Left lung (tissue), 10 donors: ENCODE measurements around the gene CWC27. TPM values are rescaled to one million over a fixed set of nuclear protein-coding genes. Genes with fewer than 3 reads are reported as not detected.

Experiments used
- ATAC-seq: fragments of 200-7000 bp; cut with Tn5 transposase; one replicate; pipeline ENCODE4 v1.9.1; 2020; ENCODE audit warnings: moderate library complexity
- DNase-seq, 4 donors: peaks; one replicate each; pipeline ENCODE4 v3.0.0-alpha.2; 2013 to 2020
- H3K27ac ChIP-seq, 2 donors: fragments of 200-600 bp; sonication (generic) in 1 of 2; one replicate each; pipeline versions ENCODE4 v1.5.0 to v1.8.0; 2020 to 2021
- H3K27me3 ChIP-seq, 2 donors: fragments of 200-600 bp; sonication (generic) in 1 of 2; one replicate each; pipeline versions ENCODE4 v1.5.0 to v1.8.0; 2020 to 2021
- H3K36me3 ChIP-seq, 2 donors: fragments of 200-600 bp; sonication (generic) in 1 of 2; one replicate each; pipeline versions ENCODE4 v1.5.0 to v1.8.0; 2020 to 2021
- H3K4me1 ChIP-seq, 2 donors: fragments of 200-600 bp; one replicate each; pipeline ENCODE4 v1.8.0; 2021
- H3K4me3 ChIP-seq, 2 donors: fragments of 200-600 bp; sonication (generic) in 1 of 2; one replicate each; pipeline versions ENCODE4 v1.5.0 to v1.8.0; 2020 to 2021; ENCODE audit warnings: mild to moderate bottlenecking in 1 of 2
- H3K9me3 ChIP-seq, 2 donors: fragments of 200-600 bp; sonication (generic) in 1 of 2; one replicate each; pipeline versions ENCODE4 v1.5.0 to v1.8.0; 2020 to 2021
- intact Hi-C, 2 donors: fragments of 100-400 bp; cut with DNase I; formaldehyde crosslinking; loops; one replicate each; pipeline versions ENCODE4 v1.11.2 to v1.14.2; 2022
- polyA plus RNA-seq, 6 donors: library from polyadenylated mRNA; unstranded; fragments of 120-200 nt; gene quantifications; one replicate each; pipeline ENCODE4 v1.2.1, GENCODE V29; 2013; ENCODE audit not compliant: insufficient read length in 6 of 6
- total RNA-seq, 2 donors: library from RNA; stranded (reverse); fragmentation: NEBNext Ultra II Directional; extraction: Animal tissue kit (Norgen Biotek cat#: 25700); gene quantifications; one replicate each; pipeline ENCODE4 v1.2.1, GENCODE V29; 2021
- TF ChIP-seq, protein P1 (sequence below), 2 donors: fragments of 200-600 bp; sonication (generic) in 1 of 2; IDR thresholded peaks; one replicate each; pipeline versions ENCODE4 v1.5.0 to v1.8.0; 2021; ENCODE audit warnings: antibody characterized with exemption in 2 of 2
- donor health status: DM: no; HTN: yes; CAD: no.
- donor health status: DM: no; HTN: no; CAD: no.

The CWC27 gene
- total and polyA plus RNA-seq, 8 donors: 14.3 to 45.4 (median 36.3) TPM

DNA sequence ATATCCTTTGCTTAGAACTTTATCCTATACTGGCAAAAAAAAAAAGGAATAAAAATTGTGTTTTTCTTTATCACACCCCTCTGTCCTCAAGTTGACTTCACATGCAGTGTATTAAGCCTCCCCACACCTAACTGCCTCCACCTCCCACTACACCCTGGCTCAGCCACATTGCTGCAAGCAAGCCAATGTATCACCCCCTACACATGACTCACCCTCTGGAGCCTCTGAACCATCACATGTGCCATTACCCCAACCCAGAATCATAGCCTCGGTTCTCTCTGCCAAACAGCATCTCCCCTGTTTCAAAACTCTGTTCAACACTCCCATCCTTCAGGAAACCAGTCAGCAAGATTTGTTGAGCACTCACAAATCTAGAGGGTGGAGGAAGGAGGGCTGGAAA lies 209.0 kb downstream of the CWC27 start:
- Histone ChIP-seq H3K4me1 (no peaks in the 10 kb centered on the region), H3K9me3 (no peaks in the 10 kb centered on the region), H3K27me3 (no peaks in the 10 kb centered on the region), H3K4me3 (no peak overlapping the region), H3K36me3 (peaks cover 0 to 6% of the 10 kb centered on the region in 2 donors), H3K27ac (no peak overlapping the region)
- intact Hi-C loops: no loop called here
- TF ChIP-seq, protein P1, sequence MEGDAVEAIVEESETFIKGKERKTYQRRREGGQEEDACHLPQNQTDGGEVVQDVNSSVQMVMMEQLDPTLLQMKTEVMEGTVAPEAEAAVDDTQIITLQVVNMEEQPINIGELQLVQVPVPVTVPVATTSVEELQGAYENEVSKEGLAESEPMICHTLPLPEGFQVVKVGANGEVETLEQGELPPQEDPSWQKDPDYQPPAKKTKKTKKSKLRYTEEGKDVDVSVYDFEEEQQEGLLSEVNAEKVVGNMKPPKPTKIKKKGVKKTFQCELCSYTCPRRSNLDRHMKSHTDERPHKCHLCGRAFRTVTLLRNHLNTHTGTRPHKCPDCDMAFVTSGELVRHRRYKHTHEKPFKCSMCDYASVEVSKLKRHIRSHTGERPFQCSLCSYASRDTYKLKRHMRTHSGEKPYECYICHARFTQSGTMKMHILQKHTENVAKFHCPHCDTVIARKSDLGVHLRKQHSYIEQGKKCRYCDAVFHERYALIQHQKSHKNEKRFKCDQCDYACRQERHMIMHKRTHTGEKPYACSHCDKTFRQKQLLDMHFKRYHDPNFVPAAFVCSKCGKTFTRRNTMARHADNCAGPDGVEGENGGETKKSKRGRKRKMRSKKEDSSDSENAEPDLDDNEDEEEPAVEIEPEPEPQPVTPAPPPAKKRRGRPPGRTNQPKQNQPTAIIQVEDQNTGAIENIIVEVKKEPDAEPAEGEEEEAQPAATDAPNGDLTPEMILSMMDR (IDR thresholded peaks at IDR 0.05): no peak
- peak; percentile 77 for ATAC-seq
- DNase-seq: peak in 3 of 4 donors; percentile 23 to 38 (median 33)

DNA sequence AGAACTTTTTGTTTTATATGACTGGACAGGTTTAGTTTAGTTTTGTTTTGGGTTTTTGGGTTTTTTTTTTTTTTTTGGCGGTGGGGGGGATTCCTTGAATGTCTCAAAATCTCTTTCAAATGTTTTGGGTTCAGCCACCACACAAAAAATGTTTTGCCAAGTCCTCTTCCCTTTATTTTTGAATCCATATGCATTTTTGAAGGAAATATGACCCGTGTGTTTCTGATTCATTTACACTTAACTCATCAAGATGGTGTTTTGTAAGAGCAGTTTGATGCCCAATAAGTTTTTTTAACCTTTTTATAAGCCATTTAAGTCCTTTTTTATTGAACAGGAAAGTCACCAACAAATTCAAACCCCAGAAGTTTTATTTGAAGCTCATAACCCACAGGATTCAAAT lies 209.8 kb downstream of the CWC27 start:
- Histone ChIP-seq H3K36me3 (no peaks in the 10 kb centered on the region), H3K27ac (no peak overlapping the region), H3K4me1 (no peaks in the 10 kb centered on the region), H3K27me3 (no peaks in the 10 kb centered on the region), H3K4me3 (no peak overlapping the region), H3K9me3 (no peaks in the 10 kb centered on the region)
- TF ChIP-seq, protein P1 (IDR thresholded peaks at IDR 0.05): no peak
- ATAC-seq (no peak), DNase-seq (no peak)
- intact Hi-C loops: no loop called here

DNA sequence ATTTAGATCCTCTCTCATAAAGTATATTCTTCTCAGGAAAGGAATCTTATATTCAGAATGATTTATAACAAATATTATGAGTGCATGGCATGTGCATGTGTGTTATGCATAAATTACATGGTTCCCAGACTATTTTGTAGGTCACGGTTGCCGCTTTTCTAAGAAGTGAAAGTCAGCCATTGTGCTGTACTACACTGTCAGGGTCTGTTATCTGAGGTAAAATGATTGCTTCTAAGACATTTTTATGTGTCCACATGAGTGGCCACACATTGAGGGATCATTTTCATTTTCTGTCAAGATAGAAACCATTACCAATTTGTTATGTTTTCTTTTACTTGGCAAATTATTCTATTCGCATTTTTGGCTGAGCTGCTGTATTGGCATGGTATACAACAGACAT lies 210.8 kb downstream of the CWC27 start:
- DNase-seq (no peak), ATAC-seq (no peak)
- intact Hi-C loops: no loop called here

DNA sequence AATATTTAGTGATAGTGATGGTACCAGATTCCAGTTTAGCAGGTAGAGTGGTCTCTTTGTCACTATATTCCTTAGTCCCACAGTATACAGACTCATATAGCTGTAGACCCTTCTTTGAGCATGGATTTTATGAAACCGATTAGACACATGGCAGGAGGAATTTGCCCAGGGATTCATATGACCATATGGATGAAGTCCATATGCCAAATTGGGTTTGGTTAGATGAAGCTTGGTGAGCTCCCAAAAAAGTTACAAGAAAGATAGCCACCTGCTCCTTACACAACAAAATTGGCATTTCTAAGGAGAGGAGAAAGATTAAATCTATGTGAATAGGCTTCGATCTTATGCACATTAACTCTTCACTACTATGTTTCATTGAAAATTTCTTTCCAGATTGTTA lies 211.4 kb downstream of the CWC27 start:
- Histone ChIP-seq H3K9me3 (no peaks in the 10 kb centered on the region), H3K4me3 (no peak overlapping the region), H3K27me3 (no peaks in the 10 kb centered on the region), H3K36me3 (peaks cover 0 to 7% of the 10 kb centered on the region in 2 donors), H3K4me1 (no peaks in the 10 kb centered on the region), H3K27ac (no peak overlapping the region)
- TF ChIP-seq, protein P1 (IDR thresholded peaks at IDR 0.05): no peak
- no peak for ATAC-seq
- intact Hi-C loops: no loop called here
- no peak for DNase-seq

More for the DNA sequence above, 210.8 kb downstream of the CWC27 start:
- Histone ChIP-seq H3K9me3 (no peaks in the 10 kb centered on the region), H3K36me3 (peaks cover 0 to 7% of the 10 kb centered on the region in 2 donors), H3K27me3 (no peaks in the 10 kb centered on the region), H3K27ac (no peak overlapping the region), H3K4me1 (no peaks in the 10 kb centered on the region), H3K4me3 (no peak overlapping the region)
- TF ChIP-seq, protein P1 (IDR thresholded peaks at IDR 0.05): no peak

DNA sequence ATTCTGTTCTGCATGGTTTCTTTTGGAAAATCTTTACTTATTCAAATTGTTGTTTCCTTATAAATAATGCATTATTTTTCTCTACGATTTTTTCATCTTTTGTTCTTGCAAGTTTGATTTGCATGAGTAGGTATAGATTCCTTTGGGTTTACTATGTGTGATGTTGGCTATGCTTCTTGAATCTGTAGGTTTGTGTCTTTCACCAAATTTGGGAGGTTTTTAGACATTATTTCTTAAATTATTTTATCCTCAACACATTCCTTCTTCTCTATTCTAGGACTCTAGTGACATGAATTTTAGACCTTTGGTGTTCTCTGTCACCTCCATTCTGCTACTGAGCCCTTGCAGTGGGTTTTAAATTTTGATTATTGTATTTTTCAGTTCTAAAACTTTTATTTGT lies 219.0 kb downstream of the CWC27 start:
- no peaks in the 10 kb centered on the region for H3K4me1 ChIP-seq
- no peaks in the 10 kb centered on the region for H3K27me3 ChIP-seq
- ATAC-seq (no peak), DNase-seq (no peak)
- H3K27ac ChIP-seq: no peak overlapping the region
- TF ChIP-seq, protein P1 (IDR thresholded peaks at IDR 0.05): no peak
- H3K4me3 ChIP-seq: no peak overlapping the region
- H3K9me3 ChIP-seq: no peaks in the 10 kb centered on the region
- intact Hi-C loops: no loop called here
- peaks cover 0 to 7% of the 10 kb centered on the region in 2 donors for H3K36me3 ChIP-seq
